Fibroblast of upper back skin (primary cell): ENCODE measurements around the gene AGO3.
"Not testable (repeated sequence)": the region's sequence is repeated elsewhere in the genome, so short reads cannot be mapped to it uniquely, and the experiment has no call there.

ENCODE experiments used
- DNase-seq: peaks from one replicate; pipeline ENCODE4 v3.0.0-alpha.2; 2013

AGO3 gene

GRCh38 chr1:35927472-35927871 is 3.4 kb upstream of the AGO3 start:
- no peak for DNase-seq

GRCh38 chr1:35929730-35930592 is 944 bp upstream of the AGO3 start:
- peak; percentile 41 for DNase-seq

GRCh38 chr1:35931446-35932157 is 697 bp downstream of the AGO3 start:
- DNase-seq, result peak; percentile 3

GRCh38 chr1:35932158-35932636 is 1.3 kb downstream of the AGO3 start:
- DNase-seq, result no peak

- no peak for DNase-seq
Observed at GRCh38 chr1:35932941-35933340, 2.0 kb downstream of the AGO3 start.

GRCh38 chr1:35935442-35936388 is 4.8 kb downstream of the AGO3 start:
- DNase-seq, result peak; percentile 46

GRCh38 chr1:35936838-35937237 is 5.9 kb downstream of the AGO3 start:
- DNase-seq, result no peak

GRCh38 chr1:35939484-35939883 is 8.6 kb downstream of the AGO3 start:
- no peak for DNase-seq

- no peak for DNase-seq
Observed at GRCh38 chr1:35945327-35945726, 14.4 kb downstream of the AGO3 start.

- DNase-seq, result no peak
Observed at GRCh38 chr1:35947547-35947946, 16.6 kb downstream of the AGO3 start.

GRCh38 chr1:35958558-35958957 is 27.7 kb downstream of the AGO3 start:
- no peak for DNase-seq

GRCh38 chr1:35959304-35959703 is 28.4 kb downstream of the AGO3 start:
- DNase-seq, result no peak

GRCh38 chr1:35962952-35963351 is 32.0 kb downstream of the AGO3 start:
- DNase-seq, result no peak

- DNase-seq, result not testable (repeated sequence)
Observed at GRCh38 chr1:35964277-35964676, 33.4 kb downstream of the AGO3 start.

GRCh38 chr1:35968396-35968795 is 37.5 kb downstream of the AGO3 start:
- no peak for DNase-seq

GRCh38 chr1:35971601-35972000 is 40.7 kb downstream of the AGO3 start:
- no peak for DNase-seq

- DNase-seq, result not testable (repeated sequence)
Observed at GRCh38 chr1:35972631-35973030, 41.7 kb downstream of the AGO3 start.

GRCh38 chr1:35980090-35980489 is 49.2 kb downstream of the AGO3 start:
- no peak for DNase-seq

GRCh38 chr1:35988237-35988636 is 57.3 kb downstream of the AGO3 start:
- DNase-seq, result no peak

- no peak for DNase-seq
Observed at GRCh38 chr1:36006941-36007500, 76.1 kb downstream of the AGO3 start.

GRCh38 chr1:36007741-36008140 is 76.8 kb downstream of the AGO3 start:
- DNase-seq, result no peak

GRCh38 chr1:36008546-36009197 is 77.8 kb downstream of the AGO3 start:
- DNase-seq, result peak; percentile 62
